DLD1 (cell line): ENCODE measurements around the gene PRDM15.

Source experiments
- in situ Hi-C: cut with HindIII; loops from 2 replicates; pipeline ENCODE4 v1.10.0; 2017; ENCODE audit warnings: low sequenced_read_pairs

PRDM15 gene

DNA sequence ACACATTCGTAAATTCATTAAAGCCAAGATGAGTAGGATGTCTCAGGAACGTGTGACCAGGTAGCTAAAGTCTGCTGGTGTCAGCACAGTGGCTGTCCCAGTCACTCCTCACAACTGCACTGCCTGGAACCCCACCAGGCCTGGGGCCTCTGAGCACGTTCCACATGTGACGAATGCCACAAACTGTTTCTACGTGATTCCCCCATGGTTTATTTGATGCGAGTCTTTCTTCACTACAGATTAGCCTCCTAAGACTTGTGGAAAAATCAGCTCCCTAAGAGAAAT lies 33.2 kb downstream of the PRDM15 start:
- in situ Hi-C loops = no loop called here

GRCh38 chr21:41845310-41846032 lies 33.7 kb downstream of the PRDM15 start:
- in situ Hi-C loops = no loop called here

GRCh38 chr21:41843584-41843983 lies 35.6 kb downstream of the PRDM15 start:
- in situ Hi-C loops = no loop called here

DNA sequence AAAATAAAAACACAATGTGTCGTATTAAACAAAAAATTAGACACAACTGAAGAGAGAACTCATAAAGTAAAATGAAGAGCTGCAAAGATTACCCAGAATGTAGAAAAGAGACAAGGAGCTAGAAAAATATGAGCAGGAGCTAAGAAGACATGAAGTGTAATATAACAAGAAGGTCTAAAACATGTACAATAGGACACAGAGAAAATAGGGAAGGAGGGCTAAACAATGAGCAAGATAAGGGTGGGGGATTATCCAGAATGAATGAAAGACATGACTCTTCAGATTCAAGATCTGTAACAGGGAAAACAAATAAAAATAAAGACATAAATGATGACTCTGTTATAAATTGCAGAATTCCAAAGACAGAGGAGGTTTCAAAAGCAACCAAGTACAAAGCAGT lies 38.3 kb downstream of the PRDM15 start:
- in situ Hi-C loops = no loop called here

DNA sequence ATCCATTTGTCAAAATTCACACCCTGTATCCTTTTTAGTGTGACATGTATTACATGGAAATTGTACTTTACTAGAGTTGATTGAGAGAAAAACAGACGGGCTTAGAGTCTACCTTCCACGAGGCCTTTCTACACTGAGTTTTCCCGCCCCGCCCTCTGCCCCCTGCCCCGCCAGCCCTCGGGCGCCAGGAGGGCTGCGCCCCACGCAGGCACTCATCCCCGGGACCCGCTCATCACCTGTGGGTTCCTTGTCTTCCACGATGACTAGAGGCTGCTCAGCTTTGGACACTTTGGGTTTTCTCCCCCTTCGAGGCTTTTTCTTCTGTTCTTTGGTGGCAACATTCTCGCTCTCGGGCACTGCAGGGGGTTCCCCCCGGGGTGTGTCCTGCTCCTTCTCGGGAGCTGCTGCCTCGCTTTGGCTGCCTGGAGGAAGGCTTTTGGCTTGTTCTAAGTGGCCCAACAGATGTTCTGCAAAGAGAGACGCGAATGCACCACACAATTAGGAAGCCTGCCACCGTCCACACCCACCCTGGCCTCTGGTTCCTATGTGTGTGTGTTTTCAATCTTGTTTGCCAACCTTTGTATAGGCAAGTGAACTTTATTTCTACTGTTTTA lies 39.6 kb downstream of the PRDM15 start:
- in situ Hi-C loops = no loop called here

DNA sequence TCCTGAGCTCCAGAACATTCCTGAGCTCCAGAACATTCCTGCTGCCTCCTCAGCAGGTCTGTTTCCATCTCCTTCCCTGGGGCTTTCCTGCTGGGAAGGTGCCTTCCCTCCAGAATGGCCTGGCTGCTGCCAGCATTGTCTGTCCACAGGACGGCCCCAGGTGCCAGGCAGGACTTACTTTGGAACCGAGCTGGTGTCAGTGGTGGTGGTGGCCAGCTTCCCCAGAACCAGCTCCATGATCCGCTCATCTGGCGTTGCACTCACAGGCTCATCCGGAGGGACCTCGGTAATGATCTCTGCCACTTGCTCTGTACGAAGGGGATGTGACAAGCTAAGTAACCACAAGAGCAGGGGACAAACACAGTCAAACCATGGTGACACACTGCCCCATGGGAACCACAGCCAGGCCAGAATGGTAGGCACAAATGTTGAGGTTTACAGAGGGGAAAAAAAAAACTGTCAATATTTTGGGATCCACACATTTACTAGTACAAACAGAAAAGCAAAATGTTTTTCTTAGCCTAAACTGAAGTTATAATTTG lies 41.3 kb downstream of the PRDM15 start:
- in situ Hi-C loops = no loop called here

DNA sequence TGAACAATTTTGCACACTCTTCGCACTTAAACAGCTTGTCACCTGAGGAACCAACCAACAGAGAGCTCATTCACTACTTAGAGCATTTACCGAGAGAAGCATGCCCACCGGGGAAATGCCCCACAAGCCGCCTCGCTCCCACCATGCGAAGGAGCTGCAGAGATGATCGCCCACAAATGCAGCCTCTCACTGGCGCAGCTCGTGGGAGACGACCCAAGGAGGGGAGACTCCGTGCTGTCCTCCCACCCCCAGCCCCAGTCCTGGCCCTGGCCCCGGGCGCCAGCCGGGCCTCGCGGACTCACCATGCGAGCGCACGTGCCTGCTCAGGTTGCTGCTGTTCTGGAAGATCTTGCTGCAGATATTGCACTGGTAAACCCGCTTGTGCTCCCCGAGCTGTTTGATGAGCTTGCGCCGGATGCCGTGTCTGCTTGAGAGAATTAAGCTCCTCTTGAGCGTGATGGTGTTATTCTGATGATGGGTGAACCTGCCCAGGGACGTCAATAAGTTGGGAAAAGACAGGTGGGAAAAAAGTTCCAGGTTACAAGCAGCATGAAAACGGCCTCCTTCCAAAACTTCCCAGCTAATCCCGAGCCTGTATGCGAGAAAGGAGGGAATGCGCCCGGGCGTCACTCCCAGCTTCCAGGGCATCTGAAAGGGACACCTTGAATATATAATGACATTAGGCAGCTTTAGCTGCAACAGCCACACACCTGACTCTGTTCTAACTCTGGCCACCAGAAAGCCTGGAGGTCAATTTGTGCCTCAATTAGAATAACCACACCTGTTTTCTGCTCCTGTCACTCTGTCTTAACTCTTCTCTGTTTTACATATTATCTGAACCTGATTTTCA lies 42.8 kb downstream of the PRDM15 start:
- in situ Hi-C loops = no loop called here

GRCh38 chr21:41835711-41836154 lies 43.4 kb downstream of the PRDM15 start:
- in situ Hi-C loops = no loop called here

DNA sequence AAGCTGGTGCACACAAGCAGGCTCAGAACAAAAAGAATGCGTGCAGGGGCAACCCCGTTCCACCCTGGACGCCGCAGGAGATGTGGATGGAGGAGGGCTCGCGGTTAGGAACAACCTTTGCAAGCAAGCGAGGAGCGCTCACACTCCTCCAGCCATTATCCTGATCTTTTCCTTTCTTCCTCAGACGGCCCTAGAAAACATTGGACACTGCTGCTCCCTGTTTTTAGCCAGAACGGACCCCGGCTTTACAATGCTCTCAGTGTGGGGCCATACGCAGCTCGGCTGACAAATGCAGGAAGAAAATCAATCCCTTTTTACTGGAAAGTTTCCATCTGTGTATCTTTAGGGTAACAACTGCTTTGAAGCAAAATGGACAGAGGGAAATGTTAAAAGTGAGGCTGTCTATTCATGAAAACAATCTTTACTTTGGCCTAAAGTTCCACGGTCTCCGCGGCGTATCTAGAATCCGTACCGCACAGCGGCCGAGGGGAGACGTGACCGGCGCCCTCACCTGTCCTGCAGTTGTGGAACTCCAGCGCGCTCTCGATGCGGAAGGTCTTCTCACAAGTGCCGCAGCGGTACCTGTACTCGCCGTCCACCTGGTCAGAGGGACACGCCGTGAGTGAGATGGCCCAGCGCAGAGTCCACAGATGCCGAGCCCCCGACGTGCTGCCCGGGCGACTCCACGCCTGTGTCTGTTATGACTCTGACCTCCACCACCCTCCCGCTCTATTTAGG lies 44.0 kb downstream of the PRDM15 start:
- in situ Hi-C loops = no loop called here

GRCh38 chr21:41834252-41834925 lies 44.8 kb downstream of the PRDM15 start:
- in situ Hi-C loops = no loop called here

DNA sequence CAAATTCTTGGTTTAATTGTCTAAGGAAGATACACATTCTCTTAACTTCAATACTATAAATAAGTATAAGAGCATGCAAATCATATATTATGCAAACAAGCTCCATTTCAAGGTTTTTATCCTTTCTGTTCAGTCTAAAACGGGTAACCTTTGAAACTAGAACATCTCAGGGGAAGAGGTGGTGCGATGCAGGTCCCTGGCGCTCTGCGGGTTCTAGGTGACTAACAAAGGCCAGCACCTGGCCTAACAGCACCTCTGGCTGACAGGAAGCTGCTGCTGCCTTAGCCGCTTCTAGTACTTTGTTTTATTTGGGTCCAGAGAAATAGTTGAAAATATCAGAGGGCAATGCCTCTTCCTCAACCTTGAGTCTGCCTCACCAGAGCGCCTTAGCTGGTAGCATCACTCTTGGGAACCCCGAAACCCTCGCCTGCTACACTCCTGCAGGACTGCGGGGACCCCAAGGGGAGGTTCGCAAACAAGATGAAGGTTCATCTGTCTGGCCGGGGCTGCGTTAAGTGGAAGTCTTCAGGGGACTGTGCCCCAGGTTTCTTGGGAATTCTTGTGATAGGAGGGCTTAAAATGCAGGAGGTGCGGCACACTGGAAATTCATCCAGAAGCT lies 45.5 kb downstream of the PRDM15 start:
- in situ Hi-C loops = no loop called here

DNA sequence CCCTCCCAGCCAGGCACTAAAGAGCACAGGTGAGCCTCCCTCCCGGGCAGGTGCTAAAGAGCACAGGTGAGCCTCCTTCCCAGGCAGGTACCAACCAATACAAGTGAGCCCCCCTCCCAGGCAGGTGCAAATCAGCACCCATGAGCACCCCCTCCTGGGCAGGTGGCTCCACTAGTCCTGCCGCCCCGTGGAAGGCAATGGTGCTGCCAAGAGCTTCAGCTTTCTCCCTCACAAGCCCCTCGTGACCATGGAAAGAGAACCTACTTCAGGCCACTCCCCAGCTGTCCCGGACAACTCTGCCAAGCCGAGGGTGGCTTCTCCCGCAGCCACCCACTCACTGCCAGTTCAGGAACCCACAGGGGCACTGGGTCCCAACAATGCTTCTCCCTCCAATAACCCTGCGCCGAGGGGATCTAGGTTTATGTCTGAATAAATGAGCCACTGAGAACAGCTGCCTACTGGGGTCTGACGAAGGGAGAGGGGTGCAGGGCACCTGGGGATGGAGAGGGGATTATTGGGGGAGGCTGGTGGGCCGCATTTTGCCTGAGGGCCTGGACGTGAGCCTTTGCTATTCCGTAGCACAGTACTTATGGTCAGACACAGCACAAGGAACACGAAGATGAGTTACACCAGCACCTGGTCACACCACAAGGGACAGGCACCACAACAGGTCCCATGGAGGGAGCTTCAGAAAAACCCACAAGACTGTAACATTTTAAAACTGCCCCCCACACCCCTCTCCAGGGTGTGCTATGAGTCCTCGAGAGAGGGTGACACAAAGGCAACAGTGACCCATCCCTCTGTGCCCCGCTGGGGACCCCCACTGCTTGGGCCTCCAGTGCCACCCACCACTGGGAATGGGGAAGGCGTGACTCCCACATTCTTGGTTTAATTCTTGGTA lies 46.3 kb downstream of the PRDM15 start:
- in situ Hi-C loops = no loop called here

- in situ Hi-C loops = no loop called here
These were observed 47.1 kb downstream of the PRDM15 start for GRCh38 chr21:41831866-41832595.

- in situ Hi-C loops = no loop called here
These were observed 47.7 kb downstream of the PRDM15 start for GRCh38 chr21:41831453-41831831.

DNA sequence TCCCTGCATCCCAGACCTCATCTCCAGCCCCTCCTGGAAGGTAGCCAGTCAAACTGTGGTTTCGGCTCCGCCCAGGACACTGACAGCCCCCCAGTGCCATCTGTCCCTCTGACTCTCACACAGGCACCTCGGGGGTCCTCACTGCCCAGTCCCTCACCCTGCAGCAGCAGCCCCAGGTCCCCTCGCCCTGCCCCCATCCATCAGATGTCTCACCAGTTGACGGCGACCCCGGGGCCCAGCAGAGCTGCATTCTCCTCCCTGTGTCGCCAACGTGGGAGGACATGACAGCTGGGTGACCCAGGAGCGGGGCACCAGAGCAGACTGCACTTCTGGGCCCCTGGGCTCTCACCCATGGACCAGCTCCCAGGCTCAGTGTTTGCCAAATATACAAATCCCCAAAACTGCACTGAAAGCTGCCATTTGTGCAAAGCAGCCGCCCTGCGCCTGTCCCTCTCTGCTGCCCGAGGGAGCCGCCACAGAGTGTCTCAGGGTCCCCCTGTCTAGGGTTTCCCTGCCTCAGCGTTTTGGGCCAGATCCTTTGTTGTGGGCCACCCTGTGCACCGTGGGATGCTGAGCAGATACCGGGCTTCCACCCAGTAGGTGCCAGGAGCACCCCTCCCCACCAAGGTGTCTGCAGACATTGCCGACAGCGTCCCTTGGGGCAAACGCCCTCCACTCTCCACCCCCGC lies 48.2 kb downstream of the PRDM15 start:
- in situ Hi-C loops = no loop called here

DNA sequence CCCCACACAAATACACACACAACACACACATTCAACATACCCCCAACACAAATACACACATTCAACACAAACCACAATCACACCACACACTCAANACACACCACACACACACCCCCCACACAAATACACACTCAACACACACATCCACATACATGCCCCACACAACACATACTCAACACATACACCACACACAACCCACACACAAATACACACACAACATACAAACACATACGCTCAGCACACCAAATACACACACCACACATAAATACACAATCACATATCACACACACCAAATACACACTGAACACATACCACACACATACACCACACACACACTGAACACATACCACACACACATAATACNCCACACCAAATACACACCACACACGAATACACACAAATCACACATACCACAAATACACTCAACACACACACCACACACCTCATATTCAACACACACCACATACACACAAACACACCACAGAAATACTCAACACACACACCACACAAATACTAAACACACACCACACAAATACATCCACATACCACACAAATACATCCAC lies 48.9 kb downstream of the PRDM15 start:
- in situ Hi-C loops = no loop called here

DNA sequence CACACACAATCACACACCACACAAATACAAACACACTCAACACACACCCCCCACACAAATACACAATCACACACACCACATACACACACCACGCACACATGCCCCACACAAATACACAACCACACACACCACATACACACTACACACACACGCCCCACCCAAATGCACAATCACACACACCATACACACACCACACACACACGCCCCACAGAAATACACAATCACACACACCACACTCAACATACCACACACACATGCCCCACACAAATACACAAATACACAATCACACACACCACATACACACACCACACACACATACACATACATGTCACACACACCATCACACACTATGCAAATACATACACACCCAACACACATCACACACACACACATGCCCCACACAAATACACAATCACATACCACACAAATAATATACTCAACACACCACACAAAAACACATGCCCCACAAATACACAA lies 50.2 kb downstream of the PRDM15 start:
- in situ Hi-C loops = no loop called here
